Measurements from ENCODE around the gene PARVB.

- TF ChIP-seq CTCF (IDR thresholded peaks at IDR 0.05) (no peak), EZH2 (IDR thresholded peaks at IDR 0.05) (no peak), EZH2phosphoT487 (IDR thresholded peaks at IDR 0.05) (no peak)
Observed at GRCh38 chr22:44220727-44221680, 196.9 kb downstream of the PARVB start.

All from neural progenitor cell (in vitro differentiated cells).